ENCODE data around the gene SORCS2. TPM values are rescaled to one million over a fixed set of nuclear protein-coding genes. Genes with fewer than 3 reads are reported as not detected.

Gene SORCS2
- total RNA-seq, 1 donor from 2014 or later, result 3.0 TPM

- DNase-seq (ENCODE audit: extremely low spot score, unreplicated experiment), result no peak
- TF ChIP-seq, protein P1, sequence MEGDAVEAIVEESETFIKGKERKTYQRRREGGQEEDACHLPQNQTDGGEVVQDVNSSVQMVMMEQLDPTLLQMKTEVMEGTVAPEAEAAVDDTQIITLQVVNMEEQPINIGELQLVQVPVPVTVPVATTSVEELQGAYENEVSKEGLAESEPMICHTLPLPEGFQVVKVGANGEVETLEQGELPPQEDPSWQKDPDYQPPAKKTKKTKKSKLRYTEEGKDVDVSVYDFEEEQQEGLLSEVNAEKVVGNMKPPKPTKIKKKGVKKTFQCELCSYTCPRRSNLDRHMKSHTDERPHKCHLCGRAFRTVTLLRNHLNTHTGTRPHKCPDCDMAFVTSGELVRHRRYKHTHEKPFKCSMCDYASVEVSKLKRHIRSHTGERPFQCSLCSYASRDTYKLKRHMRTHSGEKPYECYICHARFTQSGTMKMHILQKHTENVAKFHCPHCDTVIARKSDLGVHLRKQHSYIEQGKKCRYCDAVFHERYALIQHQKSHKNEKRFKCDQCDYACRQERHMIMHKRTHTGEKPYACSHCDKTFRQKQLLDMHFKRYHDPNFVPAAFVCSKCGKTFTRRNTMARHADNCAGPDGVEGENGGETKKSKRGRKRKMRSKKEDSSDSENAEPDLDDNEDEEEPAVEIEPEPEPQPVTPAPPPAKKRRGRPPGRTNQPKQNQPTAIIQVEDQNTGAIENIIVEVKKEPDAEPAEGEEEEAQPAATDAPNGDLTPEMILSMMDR (IDR thresholded peaks at IDR 0.05), result no peak
- Mint-ChIP-seq H3K36me3 (ENCODE audit: unreplicated experiment) (no peaks in the 10 kb centered on the region), H3K9me3 (ENCODE audit: unreplicated experiment) (no peaks in the 10 kb centered on the region), H3K27ac (ENCODE audit: unreplicated experiment) (no peak overlapping the region), H3K27me3 (ENCODE audit: unreplicated experiment) (no peaks in the 10 kb centered on the region), H3K4me1 (ENCODE audit: unreplicated experiment) (peaks cover 65% of the 10 kb centered on the region), H3K4me3 (ENCODE audit: unreplicated experiment) (no peak overlapping the region)
Observed at GRCh38 chr4:7332216-7333023, 140.1 kb downstream of the SORCS2 start.

- no peaks in the 10 kb centered on the region for H3K27me3 Mint-ChIP-seq (ENCODE audit: unreplicated experiment)
- TF ChIP-seq, protein P1 (IDR thresholded peaks at IDR 0.05), result no peak
- peak overlapping the region; percentile 31 for H3K27ac Mint-ChIP-seq (ENCODE audit: unreplicated experiment)
- no peaks in the 10 kb centered on the region for H3K36me3 Mint-ChIP-seq (ENCODE audit: unreplicated experiment)
- no peak overlapping the region for H3K4me3 Mint-ChIP-seq (ENCODE audit: unreplicated experiment)
- H3K4me1 Mint-ChIP-seq (ENCODE audit: unreplicated experiment), result peaks cover 65% of the 10 kb centered on the region
- no peak for DNase-seq (ENCODE audit: extremely low spot score, unreplicated experiment)
- H3K9me3 Mint-ChIP-seq (ENCODE audit: unreplicated experiment), result no peaks in the 10 kb centered on the region
Observed at GRCh38 chr4:7333024-7333780, 140.9 kb downstream of the SORCS2 start.

DNA sequence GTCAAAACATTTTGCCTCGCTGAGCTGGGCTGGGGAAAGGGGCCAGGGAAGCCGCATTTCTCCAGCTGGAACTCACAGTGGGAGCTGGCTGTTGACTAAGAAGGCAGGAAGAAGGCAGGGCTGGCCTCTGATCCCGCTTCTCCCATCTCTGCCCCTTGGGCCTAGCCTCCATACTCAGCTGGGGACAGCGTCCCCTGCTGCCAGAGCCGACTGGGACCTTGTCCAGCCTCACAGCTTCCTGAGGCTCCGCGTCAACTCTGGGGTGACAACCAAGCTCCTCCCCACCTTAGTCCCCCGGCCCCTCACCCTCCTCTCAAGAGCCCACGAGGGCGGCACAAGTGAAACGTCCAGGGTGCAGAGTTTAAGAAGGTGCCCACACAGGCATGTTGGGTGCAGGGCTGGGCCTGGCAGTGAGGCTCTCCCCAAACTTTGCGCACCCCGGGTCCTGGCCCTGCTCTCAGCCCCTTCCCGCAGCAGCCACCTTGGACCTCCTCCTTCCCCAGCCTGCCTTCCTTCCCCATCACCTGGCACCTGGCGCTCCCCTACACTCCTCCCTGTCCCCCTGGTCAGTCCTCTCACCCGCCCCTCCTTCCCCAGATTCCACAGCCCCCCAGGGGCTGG, 141.6 kb downstream of the SORCS2 start:
- TF ChIP-seq, protein P1 (IDR thresholded peaks at IDR 0.05), result peak; percentile 18
- Mint-ChIP-seq H3K27me3 (ENCODE audit: unreplicated experiment) (no peaks in the 10 kb centered on the region), H3K27ac (ENCODE audit: unreplicated experiment) (peak overlapping the region; percentile 31), H3K36me3 (ENCODE audit: unreplicated experiment) (no peaks in the 10 kb centered on the region), H3K9me3 (ENCODE audit: unreplicated experiment) (no peaks in the 10 kb centered on the region), H3K4me3 (ENCODE audit: unreplicated experiment) (no peak overlapping the region), H3K4me1 (ENCODE audit: unreplicated experiment) (peaks cover 59% of the 10 kb centered on the region)
- no peak for DNase-seq (ENCODE audit: extremely low spot score, unreplicated experiment)

- Mint-ChIP-seq H3K36me3 (ENCODE audit: unreplicated experiment) (no peaks in the 10 kb centered on the region), H3K9me3 (ENCODE audit: unreplicated experiment) (no peaks in the 10 kb centered on the region), H3K4me3 (ENCODE audit: unreplicated experiment) (no peak overlapping the region), H3K4me1 (ENCODE audit: unreplicated experiment) (peaks cover 51% of the 10 kb centered on the region), H3K27ac (ENCODE audit: unreplicated experiment) (peak overlapping the region; percentile 19), H3K27me3 (ENCODE audit: unreplicated experiment) (no peaks in the 10 kb centered on the region)
- TF ChIP-seq, protein P1 (IDR thresholded peaks at IDR 0.05), result no peak
- DNase-seq (ENCODE audit: extremely low spot score, unreplicated experiment), result no peak
Observed at GRCh38 chr4:7334521-7335275, 142.4 kb downstream of the SORCS2 start.
